ENCODE measurements around the gene RAB26.

RAB26 gene

GRCh38 chr16:2157480-2158261, 9.2 kb downstream of the RAB26 start:
- Histone ChIP-seq H3K9me3 (no peaks in the 10 kb centered on the region), H3K4me1 (peaks cover 14% of the 10 kb centered on the region), H3K4me3 (ENCODE audit: low read depth, low read length) (no peak overlapping the region), H3K36me3 (peaks cover 34% of the 10 kb centered on the region), H3K27me3 (no peaks in the 10 kb centered on the region)
- TF ChIP-seq CTCF (IDR thresholded peaks at IDR 0.05; ENCODE audit: low read depth, low read length), result no peak
- DNase-seq, result no peak

GRCh38 chr16:2158262-2158638, 9.8 kb downstream of the RAB26 start:
- H3K4me1 ChIP-seq, result peaks cover 14% of the 10 kb centered on the region

GRCh38 chr16:2159175-2159838, 10.9 kb downstream of the RAB26 start:
- TF ChIP-seq CTCF (IDR thresholded peaks at IDR 0.05; ENCODE audit: low read depth, low read length), result no peak
- peak; percentile 52 for DNase-seq
- no peaks in the 10 kb centered on the region for H3K27me3 ChIP-seq
- no peaks in the 10 kb centered on the region for H3K9me3 ChIP-seq
- peaks cover 26% of the 10 kb centered on the region for H3K36me3 ChIP-seq
- peaks cover 14% of the 10 kb centered on the region for H3K4me1 ChIP-seq
- H3K4me3 ChIP-seq (ENCODE audit: low read depth, low read length), result peak overlapping the region; percentile 49

More at GRCh38 chr16:2158262-2158638, 9.8 kb downstream of the RAB26 start:
- no peak for TF ChIP-seq CTCF (IDR thresholded peaks at IDR 0.05; ENCODE audit: low read depth, low read length)
- H3K36me3 ChIP-seq, result peaks cover 30% of the 10 kb centered on the region
- H3K27me3 ChIP-seq, result no peaks in the 10 kb centered on the region
- H3K9me3 ChIP-seq, result no peaks in the 10 kb centered on the region
- H3K4me3 ChIP-seq (ENCODE audit: low read depth, low read length), result no peak overlapping the region
- no peak for DNase-seq

- H3K36me3 ChIP-seq, result peaks cover 23% of the 10 kb centered on the region
- H3K4me3 ChIP-seq (ENCODE audit: low read depth, low read length), result no peak overlapping the region
- TF ChIP-seq CTCF (IDR thresholded peaks at IDR 0.05; ENCODE audit: low read depth, low read length), result no peak
- peaks cover 14% of the 10 kb centered on the region for H3K4me1 ChIP-seq
- H3K27me3 ChIP-seq, result no peaks in the 10 kb centered on the region
- H3K9me3 ChIP-seq, result no peaks in the 10 kb centered on the region
- peak; percentile 63 for DNase-seq
Measured at GRCh38 chr16:2160915-2161551, 12.6 kb downstream of the RAB26 start.

- Histone ChIP-seq H3K4me1 (peaks cover 14% of the 10 kb centered on the region), H3K4me3 (ENCODE audit: low read depth, low read length) (no peak overlapping the region), H3K27me3 (no peaks in the 10 kb centered on the region), H3K36me3 (peaks cover 31% of the 10 kb centered on the region), H3K9me3 (no peaks in the 10 kb centered on the region)
- TF ChIP-seq CTCF (IDR thresholded peaks at IDR 0.05; ENCODE audit: low read depth, low read length), result no peak
- no peak for DNase-seq
Measured at GRCh38 chr16:2161911-2162310, 13.5 kb downstream of the RAB26 start.
